Measurements from ENCODE around the gene MRGPRD. TPM values are rescaled to one million over a fixed set of nuclear protein-coding genes. Genes with fewer than 3 reads are reported as not detected.

MRGPRD gene
- total RNA-seq, 1 donor: not detected

- peak overlapping the region; percentile 66 for H3K27ac ChIP-seq (ENCODE audit: low read depth, low read length)
Measured at GRCh38 chr11:69011624-69012091, 30.9 kb upstream of the MRGPRD start.

DNA sequence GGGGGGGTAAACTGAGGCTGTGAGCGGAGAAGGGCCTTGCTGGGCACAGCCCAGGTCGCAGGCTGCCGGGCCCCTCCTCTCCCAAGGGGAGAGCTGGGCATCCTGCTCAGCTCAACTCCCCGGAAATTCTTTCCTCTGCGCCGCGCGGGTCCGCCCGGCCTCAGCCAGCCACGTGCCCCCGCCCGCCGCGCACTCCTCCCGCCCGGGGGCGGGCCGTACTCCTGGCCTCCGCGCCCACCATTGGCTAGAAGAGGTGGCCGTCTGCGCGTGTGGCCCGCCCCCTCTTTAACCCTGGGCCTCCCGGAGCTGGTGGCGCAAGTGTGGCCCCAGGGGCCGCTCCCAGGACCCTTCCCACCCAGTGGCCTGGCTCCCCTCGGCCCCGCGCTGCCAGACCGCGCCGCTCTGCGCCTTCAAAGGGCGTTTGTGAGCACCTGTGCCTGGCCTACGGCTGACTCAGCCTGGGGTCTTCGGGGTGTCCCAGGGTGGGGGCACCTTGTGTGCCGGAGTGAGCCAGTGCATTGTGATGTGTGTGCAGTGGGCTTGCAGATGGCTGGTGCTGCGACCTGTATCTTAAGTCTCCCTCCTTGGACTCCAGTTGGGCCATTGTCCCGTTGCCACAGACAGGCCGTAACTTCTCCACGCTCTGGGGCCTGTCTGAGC lies 30.3 kb upstream of the MRGPRD start:
- no peak for TF ChIP-seq CTCF (IDR thresholded peaks at IDR 0.05; ENCODE audit: extremely low read depth, low read depth, low read length)
- no peaks in the 10 kb centered on the region for H4K20me1 ChIP-seq (ENCODE audit: insufficient read depth, low read length)
- no peaks in the 10 kb centered on the region for H3K36me3 ChIP-seq (ENCODE audit: insufficient read depth, low read length)
- DNase-seq (ENCODE audit: insufficient read length, low spot score, missing footprints): peak; percentile 98
- peak overlapping the region; percentile 61 for H3K4me3 ChIP-seq (ENCODE audit: insufficient read depth, low read length)
- H3K27me3 ChIP-seq (ENCODE audit: insufficient read depth, low read length): no peaks in the 10 kb centered on the region
- H3K4me2 ChIP-seq (ENCODE audit: insufficient read depth, low read length): peak overlapping the region; percentile 81
- H3K9me3 ChIP-seq (ENCODE audit: low read depth, low read length): no peaks in the 10 kb centered on the region
- peak overlapping the region; percentile 85 for H3K27ac ChIP-seq (ENCODE audit: low read depth, low read length)
- H3K79me2 ChIP-seq (ENCODE audit: insufficient read depth, low read length): peaks cover 13% of the 10 kb centered on the region
- H3K4me1 ChIP-seq (ENCODE audit: insufficient read depth, low read length): peaks cover 59% of the 10 kb centered on the region
- H2AFZ ChIP-seq (ENCODE audit: low read length): peak overlapping the region; percentile 49

More at GRCh38 chr11:69011624-69012091, 30.9 kb upstream of the MRGPRD start:
- Histone ChIP-seq H3K4me1 (ENCODE audit: insufficient read depth, low read length) (peaks cover 59% of the 10 kb centered on the region), H2AFZ (ENCODE audit: low read length) (no peak overlapping the region), H3K27me3 (ENCODE audit: insufficient read depth, low read length) (no peaks in the 10 kb centered on the region), H3K9me3 (ENCODE audit: low read depth, low read length) (no peaks in the 10 kb centered on the region), H3K4me3 (ENCODE audit: insufficient read depth, low read length) (peak overlapping the region; percentile 77), H3K36me3 (ENCODE audit: insufficient read depth, low read length) (no peaks in the 10 kb centered on the region), H4K20me1 (ENCODE audit: insufficient read depth, low read length) (no peaks in the 10 kb centered on the region), H3K79me2 (ENCODE audit: insufficient read depth, low read length) (peaks cover 13% of the 10 kb centered on the region), H3K4me2 (ENCODE audit: insufficient read depth, low read length) (peak overlapping the region; percentile 81)
- no peak for TF ChIP-seq CTCF (IDR thresholded peaks at IDR 0.05; ENCODE audit: extremely low read depth, low read depth, low read length)
- DNase-seq (ENCODE audit: insufficient read length, low spot score, missing footprints): peak; percentile 67

DNA sequence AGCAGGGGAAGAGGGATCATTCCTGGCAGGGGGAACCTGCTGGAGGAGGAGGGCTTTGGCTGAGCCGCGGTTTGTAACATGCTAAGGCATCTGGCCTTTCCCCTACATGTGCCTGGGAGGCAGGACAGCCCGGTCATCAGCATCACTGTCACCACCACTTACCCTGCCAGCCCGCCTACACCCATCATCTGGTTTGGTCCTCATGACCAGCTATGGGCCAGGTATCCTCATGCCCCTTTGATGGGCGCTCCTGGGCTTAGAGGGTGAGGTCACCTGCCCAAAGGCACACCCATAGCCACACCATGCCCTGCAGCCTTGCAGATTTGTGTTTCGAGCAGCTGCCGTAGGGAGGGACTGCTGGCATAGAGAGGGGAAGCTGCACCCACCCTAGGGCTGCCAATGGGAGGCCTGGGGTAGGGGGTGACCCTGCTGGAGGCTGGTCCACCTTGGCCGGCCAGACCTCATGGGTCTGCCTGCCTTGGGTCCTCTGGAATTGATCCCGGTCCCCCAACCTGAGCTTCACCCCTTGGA lies 29.6 kb upstream of the MRGPRD start:
- Histone ChIP-seq H3K9me3 (ENCODE audit: low read depth, low read length) (no peaks in the 10 kb centered on the region), H3K4me2 (ENCODE audit: insufficient read depth, low read length) (peak overlapping the region; percentile 81), H3K79me2 (ENCODE audit: insufficient read depth, low read length) (peaks cover 13% of the 10 kb centered on the region), H3K36me3 (ENCODE audit: insufficient read depth, low read length) (no peaks in the 10 kb centered on the region), H4K20me1 (ENCODE audit: insufficient read depth, low read length) (no peaks in the 10 kb centered on the region), H3K27me3 (ENCODE audit: insufficient read depth, low read length) (no peaks in the 10 kb centered on the region), H3K4me1 (ENCODE audit: insufficient read depth, low read length) (peaks cover 59% of the 10 kb centered on the region), H2AFZ (ENCODE audit: low read length) (peak overlapping the region; percentile 49), H3K27ac (ENCODE audit: low read depth, low read length) (peak overlapping the region; percentile 85), H3K4me3 (ENCODE audit: insufficient read depth, low read length) (peak overlapping the region; percentile 61)
- TF ChIP-seq CTCF (IDR thresholded peaks at IDR 0.05; ENCODE audit: extremely low read depth, low read depth, low read length): no peak
- peak; percentile 82 for DNase-seq (ENCODE audit: insufficient read length, low spot score, missing footprints)

GRCh38 chr11:69009441-69010211 lies 28.8 kb upstream of the MRGPRD start:
- no peaks in the 10 kb centered on the region for H3K27me3 ChIP-seq (ENCODE audit: insufficient read depth, low read length)
- H4K20me1 ChIP-seq (ENCODE audit: insufficient read depth, low read length): no peaks in the 10 kb centered on the region
- peak; percentile 75 for DNase-seq (ENCODE audit: insufficient read length, low spot score, missing footprints)
- H3K4me1 ChIP-seq (ENCODE audit: insufficient read depth, low read length): peaks cover 59% of the 10 kb centered on the region
- H3K4me2 ChIP-seq (ENCODE audit: insufficient read depth, low read length): peak overlapping the region; percentile 81
- H3K27ac ChIP-seq (ENCODE audit: low read depth, low read length): peak overlapping the region; percentile 85
- H3K79me2 ChIP-seq (ENCODE audit: insufficient read depth, low read length): peaks cover 13% of the 10 kb centered on the region
- peaks cover 3% of the 10 kb centered on the region for H3K36me3 ChIP-seq (ENCODE audit: insufficient read depth, low read length)
- H3K9me3 ChIP-seq (ENCODE audit: low read depth, low read length): no peaks in the 10 kb centered on the region
- no peak overlapping the region for H3K4me3 ChIP-seq (ENCODE audit: insufficient read depth, low read length)
- H2AFZ ChIP-seq (ENCODE audit: low read length): no peak overlapping the region
- no peak for TF ChIP-seq CTCF (IDR thresholded peaks at IDR 0.05; ENCODE audit: extremely low read depth, low read depth, low read length)
